Measurements from ENCODE around the gene MACROD2.

DNA sequence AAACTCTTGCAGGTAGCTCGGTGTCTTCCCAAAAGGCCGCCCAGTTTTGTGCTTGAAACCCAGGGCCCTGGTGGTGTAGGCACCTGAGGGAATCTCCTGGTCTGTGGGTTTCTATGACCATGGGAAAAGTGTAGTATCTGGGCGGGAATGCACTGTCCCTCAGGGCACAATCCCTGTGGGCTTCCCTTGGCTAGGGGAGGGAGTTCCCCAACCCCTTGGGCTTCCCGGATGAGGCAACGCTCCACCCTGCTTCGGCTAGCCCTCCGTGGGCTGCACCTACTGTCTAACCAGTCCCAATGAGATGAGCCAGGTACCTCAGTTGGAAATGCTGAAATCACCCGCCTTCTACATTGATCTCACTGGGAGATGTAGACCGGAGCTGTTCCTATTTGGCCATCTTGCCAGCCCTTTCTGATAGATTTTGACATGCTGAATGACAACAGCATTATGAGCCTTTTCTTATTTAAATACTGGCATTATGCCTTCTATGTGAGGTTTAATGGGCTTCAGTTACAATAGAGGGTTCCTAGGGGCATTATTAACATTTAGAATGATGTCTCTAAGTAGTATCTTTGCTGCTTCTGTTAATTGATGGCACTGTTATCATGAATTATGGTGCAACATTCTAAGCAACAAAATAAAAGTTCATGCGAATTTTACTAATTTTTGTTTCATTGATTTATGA lies 475.8 kb downstream of the MACROD2 start:
- TF ChIP-seq, protein P1, sequence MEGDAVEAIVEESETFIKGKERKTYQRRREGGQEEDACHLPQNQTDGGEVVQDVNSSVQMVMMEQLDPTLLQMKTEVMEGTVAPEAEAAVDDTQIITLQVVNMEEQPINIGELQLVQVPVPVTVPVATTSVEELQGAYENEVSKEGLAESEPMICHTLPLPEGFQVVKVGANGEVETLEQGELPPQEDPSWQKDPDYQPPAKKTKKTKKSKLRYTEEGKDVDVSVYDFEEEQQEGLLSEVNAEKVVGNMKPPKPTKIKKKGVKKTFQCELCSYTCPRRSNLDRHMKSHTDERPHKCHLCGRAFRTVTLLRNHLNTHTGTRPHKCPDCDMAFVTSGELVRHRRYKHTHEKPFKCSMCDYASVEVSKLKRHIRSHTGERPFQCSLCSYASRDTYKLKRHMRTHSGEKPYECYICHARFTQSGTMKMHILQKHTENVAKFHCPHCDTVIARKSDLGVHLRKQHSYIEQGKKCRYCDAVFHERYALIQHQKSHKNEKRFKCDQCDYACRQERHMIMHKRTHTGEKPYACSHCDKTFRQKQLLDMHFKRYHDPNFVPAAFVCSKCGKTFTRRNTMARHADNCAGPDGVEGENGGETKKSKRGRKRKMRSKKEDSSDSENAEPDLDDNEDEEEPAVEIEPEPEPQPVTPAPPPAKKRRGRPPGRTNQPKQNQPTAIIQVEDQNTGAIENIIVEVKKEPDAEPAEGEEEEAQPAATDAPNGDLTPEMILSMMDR (tag by site-specific recombination; IDR thresholded peaks at IDR 0.05): no peak
- TF ChIP-seq ZNF248 (tag by site-specific recombination; IDR thresholded peaks at IDR 0.05): no peak
- TF ChIP-seq, protein P2, sequence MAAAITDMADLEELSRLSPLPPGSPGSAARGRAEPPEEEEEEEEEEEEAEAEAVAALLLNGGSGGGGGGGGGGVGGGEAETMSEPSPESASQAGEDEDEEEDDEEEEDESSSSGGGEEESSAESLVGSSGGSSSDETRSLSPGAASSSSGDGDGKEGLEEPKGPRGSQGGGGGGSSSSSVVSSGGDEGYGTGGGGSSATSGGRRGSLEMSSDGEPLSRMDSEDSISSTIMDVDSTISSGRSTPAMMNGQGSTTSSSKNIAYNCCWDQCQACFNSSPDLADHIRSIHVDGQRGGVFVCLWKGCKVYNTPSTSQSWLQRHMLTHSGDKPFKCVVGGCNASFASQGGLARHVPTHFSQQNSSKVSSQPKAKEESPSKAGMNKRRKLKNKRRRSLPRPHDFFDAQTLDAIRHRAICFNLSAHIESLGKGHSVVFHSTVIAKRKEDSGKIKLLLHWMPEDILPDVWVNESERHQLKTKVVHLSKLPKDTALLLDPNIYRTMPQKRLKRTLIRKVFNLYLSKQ (tag by site-specific recombination; IDR thresholded peaks at IDR 0.05; ENCODE audit: borderline replicate concordance): no peak
- TF ChIP-seq ZNF76 (tag by site-specific recombination; IDR thresholded peaks at IDR 0.05; ENCODE audit: borderline replicate concordance, low read depth): no peak
- TF ChIP-seq PRDM1 (tag by site-specific recombination; IDR thresholded peaks at IDR 0.05): no peak
- no peak for TF ChIP-seq ZNF621 (tag by site-specific recombination; IDR thresholded peaks at IDR 0.05)
- no peak for TF ChIP-seq ZFP3 (tag by site-specific recombination; IDR thresholded peaks at IDR 0.05; ENCODE audit: low read depth)
- TF ChIP-seq, protein P3, sequence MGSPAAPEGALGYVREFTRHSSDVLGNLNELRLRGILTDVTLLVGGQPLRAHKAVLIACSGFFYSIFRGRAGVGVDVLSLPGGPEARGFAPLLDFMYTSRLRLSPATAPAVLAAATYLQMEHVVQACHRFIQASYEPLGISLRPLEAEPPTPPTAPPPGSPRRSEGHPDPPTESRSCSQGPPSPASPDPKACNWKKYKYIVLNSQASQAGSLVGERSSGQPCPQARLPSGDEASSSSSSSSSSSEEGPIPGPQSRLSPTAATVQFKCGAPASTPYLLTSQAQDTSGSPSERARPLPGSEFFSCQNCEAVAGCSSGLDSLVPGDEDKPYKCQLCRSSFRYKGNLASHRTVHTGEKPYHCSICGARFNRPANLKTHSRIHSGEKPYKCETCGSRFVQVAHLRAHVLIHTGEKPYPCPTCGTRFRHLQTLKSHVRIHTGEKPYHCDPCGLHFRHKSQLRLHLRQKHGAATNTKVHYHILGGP (tag by site-specific recombination; IDR thresholded peaks at IDR 0.05): no peak
- TF ChIP-seq ZNF670 (tag by site-specific recombination; IDR thresholded peaks at IDR 0.05; ENCODE audit: low read depth): no peak
- TF ChIP-seq ZNF473 (tag by site-specific recombination; IDR thresholded peaks at IDR 0.05): no peak
- TF ChIP-seq ZNF529 (tag by site-specific recombination; IDR thresholded peaks at IDR 0.05; ENCODE audit: insufficient replicate concordance): no peak
- TF ChIP-seq, protein P4, sequence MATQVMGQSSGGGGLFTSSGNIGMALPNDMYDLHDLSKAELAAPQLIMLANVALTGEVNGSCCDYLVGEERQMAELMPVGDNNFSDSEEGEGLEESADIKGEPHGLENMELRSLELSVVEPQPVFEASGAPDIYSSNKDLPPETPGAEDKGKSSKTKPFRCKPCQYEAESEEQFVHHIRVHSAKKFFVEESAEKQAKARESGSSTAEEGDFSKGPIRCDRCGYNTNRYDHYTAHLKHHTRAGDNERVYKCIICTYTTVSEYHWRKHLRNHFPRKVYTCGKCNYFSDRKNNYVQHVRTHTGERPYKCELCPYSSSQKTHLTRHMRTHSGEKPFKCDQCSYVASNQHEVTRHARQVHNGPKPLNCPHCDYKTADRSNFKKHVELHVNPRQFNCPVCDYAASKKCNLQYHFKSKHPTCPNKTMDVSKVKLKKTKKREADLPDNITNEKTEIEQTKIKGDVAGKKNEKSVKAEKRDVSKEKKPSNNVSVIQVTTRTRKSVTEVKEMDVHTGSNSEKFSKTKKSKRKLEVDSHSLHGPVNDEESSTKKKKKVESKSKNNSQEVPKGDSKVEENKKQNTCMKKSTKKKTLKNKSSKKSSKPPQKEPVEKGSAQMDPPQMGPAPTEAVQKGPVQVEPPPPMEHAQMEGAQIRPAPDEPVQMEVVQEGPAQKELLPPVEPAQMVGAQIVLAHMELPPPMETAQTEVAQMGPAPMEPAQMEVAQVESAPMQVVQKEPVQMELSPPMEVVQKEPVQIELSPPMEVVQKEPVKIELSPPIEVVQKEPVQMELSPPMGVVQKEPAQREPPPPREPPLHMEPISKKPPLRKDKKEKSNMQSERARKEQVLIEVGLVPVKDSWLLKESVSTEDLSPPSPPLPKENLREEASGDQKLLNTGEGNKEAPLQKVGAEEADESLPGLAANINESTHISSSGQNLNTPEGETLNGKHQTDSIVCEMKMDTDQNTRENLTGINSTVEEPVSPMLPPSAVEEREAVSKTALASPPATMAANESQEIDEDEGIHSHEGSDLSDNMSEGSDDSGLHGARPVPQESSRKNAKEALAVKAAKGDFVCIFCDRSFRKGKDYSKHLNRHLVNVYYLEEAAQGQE (tag by site-specific recombination; IDR thresholded peaks at IDR 0.05): no peak
- TF ChIP-seq, protein P5, sequence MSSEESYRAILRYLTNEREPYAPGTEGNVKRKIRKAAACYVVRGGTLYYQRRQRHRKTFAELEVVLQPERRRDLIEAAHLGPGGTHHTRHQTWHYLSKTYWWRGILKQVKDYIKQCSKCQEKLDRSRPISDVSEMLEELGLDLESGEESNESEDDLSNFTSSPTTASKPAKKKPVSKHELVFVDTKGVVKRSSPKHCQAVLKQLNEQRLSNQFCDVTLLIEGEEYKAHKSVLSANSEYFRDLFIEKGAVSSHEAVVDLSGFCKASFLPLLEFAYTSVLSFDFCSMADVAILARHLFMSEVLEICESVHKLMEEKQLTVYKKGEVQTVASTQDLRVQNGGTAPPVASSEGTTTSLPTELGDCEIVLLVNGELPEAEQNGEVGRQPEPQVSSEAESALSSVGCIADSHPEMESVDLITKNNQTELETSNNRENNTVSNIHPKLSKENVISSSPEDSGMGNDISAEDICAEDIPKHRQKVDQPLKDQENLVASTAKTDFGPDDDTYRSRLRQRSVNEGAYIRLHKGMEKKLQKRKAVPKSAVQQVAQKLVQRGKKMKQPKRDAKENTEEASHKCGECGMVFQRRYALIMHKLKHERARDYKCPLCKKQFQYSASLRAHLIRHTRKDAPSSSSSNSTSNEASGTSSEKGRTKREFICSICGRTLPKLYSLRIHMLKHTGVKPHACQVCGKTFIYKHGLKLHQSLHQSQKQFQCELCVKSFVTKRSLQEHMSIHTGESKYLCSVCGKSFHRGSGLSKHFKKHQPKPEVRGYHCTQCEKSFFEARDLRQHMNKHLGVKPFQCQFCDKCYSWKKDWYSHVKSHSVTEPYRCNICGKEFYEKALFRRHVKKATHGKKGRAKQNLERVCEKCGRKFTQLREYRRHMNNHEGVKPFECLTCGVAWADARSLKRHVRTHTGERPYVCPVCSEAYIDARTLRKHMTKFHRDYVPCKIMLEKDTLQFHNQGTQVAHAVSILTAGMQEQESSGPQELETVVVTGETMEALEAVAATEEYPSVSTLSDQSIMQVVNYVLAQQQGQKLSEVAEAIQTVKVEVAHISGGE (tag by site-specific recombination; conservative IDR thresholded peaks at IDR 0.05; ENCODE audit: low read depth): no peak
- TF ChIP-seq ZNF596 (tag by site-specific recombination; IDR thresholded peaks at IDR 0.05): no peak
